Measurements from ENCODE around the gene RPRD2.
"Not testable (repeated sequence)": the region's sequence is repeated elsewhere in the genome, so short reads cannot be mapped to it uniquely, and the experiment has no call there.

The RPRD2 gene

DNA sequence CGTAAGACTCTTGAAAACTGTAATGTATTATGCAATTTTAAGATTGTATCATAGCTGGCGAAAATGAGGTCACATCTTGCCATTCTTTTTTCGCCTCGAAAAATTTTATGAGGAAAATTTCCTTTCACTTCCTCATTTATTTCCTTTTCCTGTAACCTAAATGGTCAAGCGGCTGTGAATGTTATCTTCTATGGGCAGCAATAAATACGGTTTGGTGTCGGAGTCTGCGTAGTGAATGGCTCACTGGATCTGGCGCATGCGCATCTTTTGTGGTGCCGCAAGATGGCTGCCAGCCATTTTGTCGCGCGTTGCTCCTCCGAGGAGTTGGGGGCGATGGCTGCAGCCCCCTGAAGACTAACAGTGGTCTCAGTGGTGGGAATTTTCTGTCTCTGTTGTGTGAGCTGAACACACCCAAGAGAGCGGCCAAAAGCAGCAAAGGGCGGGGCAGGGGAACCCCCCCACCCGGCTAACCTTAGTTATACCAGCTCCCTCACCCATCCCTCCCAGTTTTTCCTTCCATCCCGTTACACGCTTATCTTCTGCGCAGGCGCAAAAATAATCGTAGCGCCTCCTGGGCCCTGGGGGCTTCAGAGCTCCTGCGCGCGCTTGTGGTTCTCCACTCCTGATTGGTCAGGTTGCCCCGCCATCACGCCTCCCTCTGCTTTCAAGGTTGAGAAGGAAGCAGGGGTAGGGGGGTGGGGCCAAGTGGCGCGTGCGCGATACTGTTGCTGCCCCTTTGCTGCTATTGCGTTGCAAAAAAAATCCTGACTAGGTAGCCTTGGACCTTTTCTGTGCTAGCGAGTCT, at the start of gene RPRD2:
Gene RPRD2 (plus strand): TSS at position 722 of the 805 bp plus-strand sequence. CDS start 568 bp downstream, outside the sequence.
- DNase-seq (ENCODE audit: insufficient read length, low spot score) (peak; percentile 78), FAIRE-seq (peak; percentile 93)

DNA sequence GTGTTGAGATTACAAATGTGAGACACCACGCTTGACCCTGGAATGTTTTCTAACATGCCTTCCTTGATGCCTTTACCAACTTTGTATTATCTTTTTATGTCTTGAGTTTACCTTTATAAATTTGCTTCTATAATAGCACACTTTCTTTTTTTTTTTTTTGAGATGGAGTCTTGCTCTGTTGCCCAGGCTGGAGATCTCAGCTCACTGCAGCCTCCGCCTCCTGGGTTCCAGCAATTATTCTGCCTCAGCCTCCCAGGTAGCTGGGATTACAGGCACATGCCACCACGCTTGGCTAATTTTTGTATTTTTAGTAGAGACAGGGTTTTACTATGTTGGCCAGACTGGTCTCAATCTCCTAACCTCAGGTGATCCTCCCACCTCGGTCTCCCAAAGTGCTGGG, 49.3 kb upstream of the RPRD2 start:
- not testable (repeated sequence) for DNase-seq (ENCODE audit: insufficient read length, low spot score); FAIRE-seq

DNA sequence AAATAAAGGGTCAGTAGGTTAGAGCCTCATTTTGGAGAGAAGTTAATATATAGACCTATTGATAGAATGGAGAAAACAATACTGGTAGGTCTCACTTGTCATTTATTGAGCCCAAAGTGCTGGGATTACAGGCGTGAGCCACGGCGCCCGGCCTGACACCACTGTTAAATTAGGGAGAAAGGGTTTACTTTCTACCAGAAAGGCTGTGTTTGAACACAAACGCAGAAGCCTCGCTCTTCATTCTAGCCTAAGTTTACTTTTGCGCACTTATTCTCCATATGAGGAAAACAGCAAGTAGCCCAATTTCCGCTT, 43.3 kb upstream of the RPRD2 start:
- FAIRE-seq = no peak

DNA sequence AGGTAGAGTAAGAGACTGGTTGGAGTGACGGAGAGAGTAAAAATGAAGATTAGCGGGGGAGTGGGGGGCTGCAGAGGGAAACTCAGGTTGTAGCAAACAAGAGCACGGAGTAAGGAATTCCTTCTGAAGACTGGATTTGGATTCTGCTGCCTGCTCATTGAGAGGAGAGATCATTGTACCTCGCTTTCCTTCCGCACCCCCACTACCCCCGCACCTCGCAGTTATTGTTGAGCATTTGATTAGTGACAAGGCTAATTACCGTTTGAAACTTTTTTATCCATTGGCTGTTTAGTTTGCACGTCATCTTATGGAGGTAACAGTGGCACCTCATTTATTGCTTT, 42.2 kb upstream of the RPRD2 start:
- no peak for FAIRE-seq

More for the DNA sequence above, 43.3 kb upstream of the RPRD2 start:
- DNase-seq (ENCODE audit: insufficient read length, low spot score) = no peak

DNA sequence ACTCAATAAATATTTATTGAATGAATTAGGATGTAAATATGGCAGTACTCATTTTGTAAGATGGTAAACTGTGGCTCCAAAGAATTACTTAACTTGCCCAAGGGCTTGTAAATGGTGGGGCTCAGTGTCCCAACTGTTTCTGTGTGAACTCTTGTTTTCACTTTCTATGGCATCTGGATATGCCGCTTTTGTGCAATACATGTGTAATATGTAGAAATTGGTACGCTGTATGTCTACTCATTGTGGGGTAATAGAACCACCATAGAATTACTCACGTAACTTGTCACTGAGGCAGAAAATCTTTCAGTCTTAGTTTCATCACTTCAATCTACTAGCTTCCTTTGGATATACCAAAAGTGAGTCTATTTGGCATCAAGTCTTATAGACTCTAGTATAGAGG, 41.6 kb upstream of the RPRD2 start:
- FAIRE-seq (no peak), DNase-seq (ENCODE audit: insufficient read length, low spot score) (no peak)

More for the DNA sequence above, 42.2 kb upstream of the RPRD2 start:
- no peak for DNase-seq (ENCODE audit: insufficient read length, low spot score)

GRCh38 chr1:150332651-150333290, 31.2 kb upstream of the RPRD2 start:
- no peak for FAIRE-seq
- no peak for DNase-seq (ENCODE audit: insufficient read length, low spot score)

DNA sequence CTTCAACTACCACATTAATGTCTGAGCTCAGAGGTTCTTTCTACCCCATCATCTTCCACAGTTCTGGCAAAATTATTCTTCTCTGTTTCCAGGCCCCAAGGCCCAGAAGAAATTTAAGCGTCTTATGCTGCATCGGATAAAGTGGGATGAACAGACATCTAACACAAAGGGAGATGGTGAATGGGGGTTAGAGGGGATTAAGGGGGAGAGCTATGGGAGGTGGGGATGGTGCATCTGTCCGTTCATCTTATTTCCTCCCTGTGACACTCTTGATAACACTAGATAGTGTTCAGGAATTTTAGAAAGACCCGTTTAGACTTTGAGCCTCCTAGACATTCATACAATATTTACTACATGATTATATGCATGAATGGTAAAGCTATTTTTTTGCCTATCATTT, 17.6 kb upstream of the RPRD2 start:
- no peak for FAIRE-seq
- no peak for DNase-seq (ENCODE audit: insufficient read length, low spot score)

DNA sequence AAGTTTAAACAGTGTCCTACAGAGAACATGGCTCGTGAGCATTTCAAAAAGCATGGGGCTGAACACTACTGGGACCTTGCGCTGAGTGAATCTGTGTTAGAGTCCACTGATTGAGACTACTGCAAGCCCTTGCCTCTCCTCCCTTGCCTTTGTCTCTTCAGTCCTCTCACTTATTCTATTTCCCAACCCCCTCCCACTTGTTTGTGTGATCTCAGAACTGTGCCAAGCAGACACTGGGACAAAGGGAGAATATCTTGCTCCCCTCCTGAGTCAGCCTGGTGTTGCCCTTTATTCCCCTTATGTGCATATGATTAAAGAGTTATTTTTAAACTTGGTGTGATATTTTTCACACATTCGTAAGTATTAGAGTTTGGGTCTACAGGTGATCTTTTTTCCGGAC, 11.1 kb upstream of the RPRD2 start:
- FAIRE-seq = no peak
- no peak for DNase-seq (ENCODE audit: insufficient read length, low spot score)

- DNase-seq (ENCODE audit: insufficient read length, low spot score) (no peak), FAIRE-seq (no peak)
Observed at GRCh38 chr1:150362721-150363425, 1.1 kb upstream of the RPRD2 start.

DNA sequence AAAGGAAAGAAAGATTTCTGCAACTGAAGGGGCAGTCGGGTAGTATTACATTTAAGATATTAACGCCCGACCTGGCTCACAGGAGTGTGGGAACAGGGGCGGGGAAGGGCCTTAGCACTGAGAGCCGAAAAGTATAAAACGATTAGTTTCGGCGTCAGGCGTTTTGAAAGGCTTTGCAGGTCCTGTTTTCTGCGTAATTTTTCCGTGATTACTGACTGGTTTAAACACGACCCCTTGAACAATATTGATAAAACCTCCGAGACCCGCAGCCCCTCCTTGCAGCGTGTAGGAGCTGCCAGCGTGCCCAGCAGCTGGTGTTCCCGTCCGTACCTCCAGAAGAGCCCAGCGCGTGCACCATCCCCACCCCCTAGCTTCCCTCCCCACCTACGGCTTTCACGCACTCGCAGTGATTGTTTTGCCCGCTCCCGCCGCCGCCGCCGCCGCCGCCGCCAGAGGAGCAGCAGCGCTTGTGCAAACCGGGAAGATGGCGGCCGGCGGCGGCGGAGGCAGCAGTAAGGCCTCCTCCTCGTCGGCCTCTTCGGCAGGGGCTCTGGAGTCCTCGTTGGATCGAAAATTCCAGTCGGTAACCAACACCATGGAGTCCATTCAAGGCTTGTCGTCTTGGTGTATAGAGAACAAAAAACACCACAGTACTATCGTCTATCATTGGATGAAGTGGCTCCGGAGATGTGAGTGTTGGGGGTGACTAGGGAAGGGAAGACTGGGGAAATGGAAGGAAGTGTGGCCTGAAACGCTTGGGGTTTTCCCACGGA, 470 bp downstream of the RPRD2 start:
- FAIRE-seq (no peak), DNase-seq (ENCODE audit: insufficient read length, low spot score) (no peak)

- DNase-seq (ENCODE audit: insufficient read length, low spot score) = no peak
Observed at GRCh38 chr1:150365941-150366340, 2.0 kb downstream of the RPRD2 start.

DNA sequence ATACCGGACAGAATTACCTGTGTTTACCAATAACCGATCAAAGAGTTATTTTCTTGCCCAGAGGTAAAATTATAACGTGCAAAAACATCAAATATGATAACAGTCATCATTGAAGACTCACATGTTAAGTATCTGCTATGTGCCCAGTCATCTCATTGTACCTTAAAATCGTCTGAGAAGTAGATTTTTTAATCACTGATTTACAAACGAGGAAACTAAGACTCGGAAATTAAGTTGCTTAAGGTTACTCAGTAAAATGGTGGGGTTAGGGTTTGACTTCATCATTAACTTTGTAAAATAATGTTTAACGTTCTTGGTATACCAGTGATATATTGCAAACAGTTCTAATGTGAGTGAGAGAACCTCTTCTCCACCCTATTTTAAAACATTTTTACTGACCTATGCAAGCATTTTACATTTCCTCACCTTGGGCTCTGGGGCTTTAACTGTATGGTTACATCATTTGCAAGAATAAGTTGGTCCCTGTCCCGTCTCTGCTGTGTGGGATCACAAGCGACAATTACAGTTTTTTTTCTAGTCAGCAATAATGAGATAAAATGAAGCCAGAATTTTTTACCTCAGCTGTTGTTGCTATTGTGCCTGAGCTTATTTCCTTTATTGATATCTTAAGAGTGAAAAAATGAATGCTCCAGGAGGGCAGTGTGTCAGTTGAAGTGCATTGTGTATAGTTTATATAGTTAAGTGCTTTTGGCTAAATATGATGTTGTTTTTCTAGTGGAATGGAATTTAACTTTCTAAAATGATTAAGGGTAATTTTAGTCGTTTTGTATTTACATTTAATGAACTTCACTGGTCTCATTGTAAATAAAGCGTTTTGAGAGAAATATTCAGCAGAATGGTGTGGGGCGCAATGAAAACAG, 2.7 kb downstream of the RPRD2 start:
- peak; percentile 23 for FAIRE-seq

More at GRCh38 chr1:150365941-150366340, 2.0 kb downstream of the RPRD2 start:
- FAIRE-seq = no peak

DNA sequence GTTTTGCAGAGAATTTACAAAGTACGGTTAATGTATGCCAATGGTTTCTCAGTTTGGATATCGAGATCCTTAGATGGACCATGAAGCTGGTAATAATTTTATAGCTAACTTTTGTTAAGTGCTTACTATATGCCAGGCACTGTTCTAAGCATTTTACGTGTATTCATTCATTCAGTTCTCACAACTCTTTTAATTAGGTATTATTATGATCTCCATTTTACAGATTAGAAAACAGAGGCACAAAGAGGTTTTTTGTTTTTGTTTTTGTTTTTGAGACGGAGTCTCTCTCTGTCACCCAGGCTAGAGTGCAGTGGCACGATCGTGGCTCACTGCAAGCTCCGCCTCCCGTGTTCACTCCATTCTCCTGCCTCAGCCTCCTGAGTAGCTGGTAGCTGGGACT, 7.2 kb downstream of the RPRD2 start:
- FAIRE-seq = no peak
- DNase-seq (ENCODE audit: insufficient read length, low spot score) = no peak

More for the DNA sequence above, 2.7 kb downstream of the RPRD2 start:
- no peak for DNase-seq (ENCODE audit: insufficient read length, low spot score)

- FAIRE-seq (no peak), DNase-seq (ENCODE audit: insufficient read length, low spot score) (no peak)
Observed at GRCh38 chr1:150372580-150372979, 8.6 kb downstream of the RPRD2 start.

GRCh38 chr1:150376110-150376509, 12.2 kb downstream of the RPRD2 start:
- FAIRE-seq (no peak), DNase-seq (ENCODE audit: insufficient read length, low spot score) (no peak)

DNA sequence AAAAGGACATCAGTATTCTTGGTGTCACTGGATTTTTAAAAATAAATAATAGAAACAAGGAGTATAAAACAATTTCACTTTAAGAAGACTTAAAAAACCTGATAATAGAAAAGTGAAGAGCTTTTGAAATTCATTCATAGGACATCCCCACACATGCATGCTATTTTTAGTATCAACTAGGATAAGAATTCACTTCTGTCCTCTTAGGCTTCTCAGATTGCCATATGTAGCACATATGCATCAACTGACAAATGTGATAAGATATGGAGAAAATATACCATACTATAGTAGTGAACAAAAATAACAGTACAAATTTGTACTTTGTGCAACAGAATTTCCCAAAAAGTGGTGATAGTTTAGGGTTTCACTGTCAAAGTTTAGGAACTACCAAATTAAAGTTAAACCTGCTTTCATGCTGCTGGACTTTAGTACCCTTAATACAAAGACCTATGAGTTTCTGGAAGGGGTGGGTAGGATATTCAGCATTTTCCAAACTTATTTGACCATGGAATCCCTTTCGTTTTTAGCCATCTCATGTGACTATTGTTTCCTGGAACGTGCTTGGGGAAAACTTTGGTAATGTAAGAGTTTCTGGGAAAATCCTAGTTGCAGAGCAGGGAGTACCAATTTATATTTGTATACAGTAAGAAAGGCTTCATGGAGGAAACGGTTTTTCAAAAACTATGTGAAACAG, 19.8 kb downstream of the RPRD2 start:
- DNase-seq (ENCODE audit: insufficient read length, low spot score) (no peak), FAIRE-seq (peak; percentile 72)

DNA sequence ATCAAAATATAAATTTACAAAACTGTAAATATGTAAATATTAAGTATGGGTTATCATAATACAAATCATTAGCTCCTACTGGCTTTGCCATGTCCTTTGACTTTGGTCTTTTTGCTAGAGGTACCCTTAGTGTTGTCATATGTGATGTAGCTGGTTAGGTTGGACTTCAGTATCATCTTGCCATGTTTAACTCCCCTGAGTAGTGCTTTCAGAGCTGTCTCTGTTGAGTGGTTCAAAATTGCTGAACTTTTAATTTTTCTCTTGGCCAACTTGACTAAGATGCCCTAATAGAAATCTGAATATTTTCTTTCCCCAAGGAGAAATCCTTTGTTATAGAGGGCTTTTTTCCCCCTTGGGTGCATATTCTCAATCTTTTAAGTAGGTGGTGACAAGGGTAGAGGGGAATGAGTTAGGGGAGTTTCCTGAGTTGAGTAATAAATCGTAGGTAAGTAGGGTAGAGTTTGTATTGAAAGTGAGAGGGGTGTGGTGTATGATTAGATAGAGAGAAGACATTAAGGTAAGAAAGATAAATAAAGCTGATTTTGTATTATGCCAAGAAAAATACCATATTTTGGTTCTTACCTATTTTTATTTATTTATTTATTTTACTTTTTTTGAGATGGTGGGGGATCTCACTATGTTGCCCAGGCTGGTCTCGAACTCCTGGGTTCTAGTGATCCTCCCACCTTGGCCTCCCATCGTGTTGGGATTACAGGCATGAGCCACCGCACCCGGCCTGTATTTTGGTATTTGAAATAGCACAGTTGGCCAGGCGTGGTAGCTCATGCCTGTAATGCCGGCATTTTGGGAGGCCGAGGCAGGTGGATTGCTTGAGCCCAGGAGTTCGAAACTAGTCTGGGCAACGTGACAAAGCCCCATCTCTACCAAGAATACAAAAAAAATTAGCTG, 21.8 kb downstream of the RPRD2 start:
- no peak for FAIRE-seq
- no peak for DNase-seq (ENCODE audit: insufficient read length, low spot score)

- DNase-seq (ENCODE audit: insufficient read length, low spot score) = no peak
- FAIRE-seq = no peak
Observed at GRCh38 chr1:150386592-150386991, 22.6 kb downstream of the RPRD2 start.

All from GM19239 (cell line).